ENCODE measurements around the gene BCO1.
"Not testable (repeated sequence)": the region's sequence is repeated elsewhere in the genome, so short reads cannot be mapped to it uniquely, and the experiment has no call there.

Gene BCO1, protein sequence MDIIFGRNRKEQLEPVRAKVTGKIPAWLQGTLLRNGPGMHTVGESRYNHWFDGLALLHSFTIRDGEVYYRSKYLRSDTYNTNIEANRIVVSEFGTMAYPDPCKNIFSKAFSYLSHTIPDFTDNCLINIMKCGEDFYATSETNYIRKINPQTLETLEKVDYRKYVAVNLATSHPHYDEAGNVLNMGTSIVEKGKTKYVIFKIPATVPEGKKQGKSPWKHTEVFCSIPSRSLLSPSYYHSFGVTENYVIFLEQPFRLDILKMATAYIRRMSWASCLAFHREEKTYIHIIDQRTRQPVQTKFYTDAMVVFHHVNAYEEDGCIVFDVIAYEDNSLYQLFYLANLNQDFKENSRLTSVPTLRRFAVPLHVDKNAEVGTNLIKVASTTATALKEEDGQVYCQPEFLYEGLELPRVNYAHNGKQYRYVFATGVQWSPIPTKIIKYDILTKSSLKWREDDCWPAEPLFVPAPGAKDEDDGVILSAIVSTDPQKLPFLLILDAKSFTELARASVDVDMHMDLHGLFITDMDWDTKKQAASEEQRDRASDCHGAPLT

DNA sequence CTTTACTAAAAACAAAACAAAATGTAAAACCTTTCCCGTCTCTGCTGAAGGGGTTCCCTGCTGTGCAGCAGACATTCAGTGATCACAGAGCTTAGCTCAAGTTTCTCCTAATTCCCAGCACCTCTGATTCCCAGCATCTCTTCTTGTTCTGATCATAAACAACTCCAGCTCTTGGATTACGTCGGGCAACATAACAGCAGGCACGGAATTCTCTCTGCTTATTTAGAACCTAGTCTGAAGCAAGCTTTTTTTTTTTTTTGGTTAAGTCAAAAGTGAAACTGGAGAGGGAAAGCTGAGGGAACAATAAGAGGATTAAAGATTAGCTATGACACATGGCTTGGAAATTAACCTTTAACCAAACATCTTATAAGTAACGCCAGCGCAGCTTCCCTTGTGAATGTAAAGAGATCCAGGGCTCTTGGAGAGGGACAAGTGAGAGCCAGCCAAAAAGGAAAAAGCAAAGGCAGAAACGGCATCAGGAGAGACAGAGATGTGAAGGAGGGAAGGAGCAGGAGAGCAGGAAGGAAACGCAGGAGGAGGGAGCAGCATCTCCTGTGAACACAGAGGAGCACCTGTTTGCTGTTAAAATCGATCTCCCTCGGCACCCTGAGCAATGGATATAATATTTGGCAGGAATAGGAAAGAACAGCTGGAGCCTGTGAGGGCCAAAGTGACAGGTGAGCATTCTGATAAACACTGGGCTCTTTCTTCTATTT lies at the start of gene BCO1:
Gene BCO1, plus strand, starts transcription at position 394 of the 716 bp plus-strand sequence. Its CDS starts 220 bp downstream, at position 614.
- DNase-seq, result no peak

DNA sequence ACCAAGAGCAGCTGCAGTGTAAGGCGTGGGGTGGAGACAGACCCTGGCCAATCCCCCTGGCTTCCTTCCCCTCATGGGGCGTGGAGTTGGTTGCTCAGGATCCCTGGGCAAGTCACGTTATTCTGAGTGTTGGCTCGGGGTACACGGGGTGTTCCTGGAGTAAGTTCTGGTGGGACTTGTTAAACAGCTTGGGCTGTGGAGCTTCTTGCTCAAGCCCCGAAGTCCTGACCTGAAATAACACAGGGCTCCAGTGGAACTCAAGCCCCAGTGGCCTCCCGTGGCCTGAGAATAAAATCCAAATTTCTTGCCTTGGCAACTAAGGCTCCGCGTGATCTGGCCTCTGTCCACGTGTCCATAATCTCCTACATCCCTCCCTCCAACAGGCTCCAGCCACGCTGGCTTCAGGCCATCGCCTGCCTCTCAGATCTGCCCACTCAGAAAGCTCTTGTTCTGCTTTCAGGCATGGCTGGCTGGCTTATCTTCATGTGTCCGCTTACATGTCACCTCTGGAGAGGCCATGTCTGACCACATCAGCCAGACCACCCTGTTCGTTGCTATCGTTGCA lies 49.3 kb upstream of the BCO1 start:
- DNase-seq, result no peak

DNA sequence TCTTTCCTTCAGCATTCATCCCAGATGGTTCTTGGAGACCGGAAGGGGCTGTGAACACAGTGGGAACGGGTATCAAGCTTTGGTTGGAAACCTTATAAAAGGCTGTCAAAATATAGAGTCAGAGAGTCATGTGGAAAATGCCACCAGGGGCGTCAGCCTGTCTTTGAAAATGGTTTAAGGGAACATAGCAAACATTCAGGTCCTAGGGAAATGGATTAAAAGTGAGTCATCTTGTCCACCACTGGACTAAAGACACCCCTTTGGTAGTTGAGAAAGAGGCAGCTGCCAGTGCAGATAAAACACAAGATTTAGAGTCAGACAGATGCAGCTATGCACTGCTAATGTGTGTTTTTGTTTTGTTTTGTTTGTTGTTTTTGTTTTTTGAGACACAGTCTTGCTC lies 47.8 kb upstream of the BCO1 start:
- no peak for DNase-seq

DNA sequence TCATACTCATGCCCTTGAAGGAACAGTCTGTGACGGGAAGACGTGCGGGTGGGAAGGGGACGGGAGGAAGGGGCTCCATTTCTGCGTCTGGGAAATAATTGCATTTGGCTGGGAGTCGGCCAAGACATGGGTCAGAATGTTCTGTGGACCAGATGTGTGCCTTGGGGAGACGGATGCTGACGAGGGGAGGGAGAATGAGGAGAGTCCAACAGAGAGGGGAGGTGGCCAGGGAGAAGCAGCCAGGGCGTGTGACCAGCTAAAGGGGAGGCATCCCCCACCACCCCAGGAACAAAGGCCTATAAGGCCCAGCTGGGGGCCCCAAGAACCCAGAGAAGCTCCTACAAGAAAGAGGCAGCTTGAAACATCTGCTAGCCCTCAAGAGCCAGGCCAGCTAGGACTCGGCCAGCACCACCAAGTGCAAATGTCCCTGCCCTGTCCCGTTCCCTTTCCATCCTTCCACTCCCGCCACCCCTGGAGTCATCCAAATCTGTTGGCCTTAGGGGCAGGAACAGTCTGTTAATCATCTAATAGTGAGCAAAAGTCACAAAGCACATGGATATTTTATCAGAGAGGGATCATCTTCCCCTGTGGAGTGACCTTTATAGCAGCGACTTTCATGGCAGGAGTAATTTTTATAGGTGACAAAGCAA lies 42.5 kb upstream of the BCO1 start:
- no peak for DNase-seq

DNA sequence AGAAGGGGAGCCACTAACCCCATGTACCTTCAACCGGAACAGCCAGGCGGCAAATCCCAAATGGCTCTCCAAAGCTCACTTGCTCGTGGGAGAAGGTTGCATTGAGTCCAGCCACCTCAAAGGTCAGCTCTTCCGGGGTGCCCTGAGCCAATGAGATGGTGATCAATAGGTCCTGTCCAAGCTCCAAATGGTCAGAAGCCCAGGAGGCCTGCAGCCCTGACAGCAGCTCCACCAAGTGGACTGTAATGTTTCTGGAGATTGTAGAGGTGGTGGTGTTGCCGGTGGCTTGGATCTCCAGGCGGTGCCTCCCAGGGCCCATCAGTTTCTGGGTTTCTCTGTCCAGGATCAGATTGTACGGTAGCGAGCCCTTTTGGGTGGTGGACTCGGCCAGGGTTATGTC lies 39.9 kb upstream of the BCO1 start:
- DNase-seq, result no peak

DNA sequence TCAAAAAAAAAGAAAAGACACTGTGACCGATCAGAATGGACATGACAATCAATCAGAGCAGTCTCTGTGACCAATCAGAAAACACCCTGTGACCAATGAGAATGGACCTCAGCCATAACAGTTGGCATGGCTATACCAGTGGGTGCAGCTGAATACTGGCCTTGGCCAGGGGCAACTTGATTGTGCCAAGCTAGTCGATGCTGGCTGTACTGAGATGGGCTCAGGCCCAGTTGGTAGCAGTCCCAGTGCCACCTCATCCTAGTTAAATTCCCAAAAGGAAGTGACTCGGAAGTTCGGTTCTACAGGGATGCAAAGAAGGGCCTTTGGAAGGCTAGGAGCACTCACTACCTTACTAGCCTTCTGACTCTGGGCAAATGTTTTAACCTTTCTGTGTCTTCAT lies 37.2 kb upstream of the BCO1 start:
- no peak for DNase-seq

DNA sequence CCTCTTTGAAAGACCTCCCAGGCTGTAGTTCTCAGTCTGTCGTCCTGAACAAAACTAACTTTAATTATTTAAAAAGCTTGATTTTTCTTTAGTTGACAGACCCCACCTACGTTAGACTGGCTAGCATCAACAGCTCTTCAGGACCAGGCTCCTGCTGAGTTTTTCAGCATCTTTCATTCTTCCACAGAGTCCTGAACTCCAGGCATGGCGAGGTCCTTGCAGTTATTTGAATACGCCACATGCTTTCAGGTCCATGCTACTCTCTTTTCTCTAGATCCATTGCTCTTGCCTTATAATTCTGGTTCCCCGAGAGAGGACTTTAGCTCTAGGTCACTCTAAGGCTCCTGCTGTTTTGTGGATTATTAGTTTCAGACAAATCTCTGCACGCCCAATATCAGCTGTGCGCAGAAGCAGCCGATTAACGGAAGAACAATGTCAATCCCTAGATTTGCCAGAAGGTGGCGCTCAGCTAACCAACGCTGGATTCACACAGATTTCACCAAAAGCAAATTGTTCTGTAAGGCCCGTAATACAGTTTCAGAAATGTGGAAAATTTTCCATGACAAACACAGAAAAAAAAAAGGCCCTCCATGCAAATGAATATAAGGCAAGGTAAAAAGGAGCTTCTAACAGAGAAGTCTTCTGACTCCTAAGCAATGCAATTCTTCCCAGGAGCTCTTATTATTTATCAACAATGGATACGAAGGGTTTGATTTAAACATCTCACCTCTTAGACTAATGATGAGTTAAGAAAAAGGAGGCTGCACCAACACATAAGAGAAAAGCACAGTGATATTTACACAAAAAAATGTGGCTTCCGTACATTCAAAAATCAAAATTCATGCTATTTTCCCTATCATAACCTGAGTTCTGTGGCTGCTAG lies 33.5 kb upstream of the BCO1 start:
- peak in 2 of 6 experiments; percentile 29 to 54 for DNase-seq

DNA sequence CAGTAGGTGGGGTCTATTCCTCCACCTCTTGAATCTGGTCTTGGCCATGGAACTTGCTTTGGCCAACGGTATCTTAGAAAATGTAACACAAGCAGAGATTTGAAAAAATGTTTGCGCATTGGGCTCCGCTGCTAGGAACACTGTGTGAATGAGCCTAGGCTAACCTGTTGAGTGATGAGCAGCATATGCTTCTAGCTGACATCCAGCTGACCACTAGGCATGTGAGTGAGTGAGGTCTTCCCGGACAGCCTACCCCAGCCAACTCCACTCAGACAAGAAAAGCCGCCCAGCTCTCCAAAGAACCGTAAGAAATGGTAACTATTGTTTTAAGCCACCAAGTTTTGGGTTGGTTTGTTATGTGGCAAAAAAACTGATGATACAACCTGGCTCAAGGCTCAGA lies 31.4 kb upstream of the BCO1 start:
- no peak for DNase-seq

DNA sequence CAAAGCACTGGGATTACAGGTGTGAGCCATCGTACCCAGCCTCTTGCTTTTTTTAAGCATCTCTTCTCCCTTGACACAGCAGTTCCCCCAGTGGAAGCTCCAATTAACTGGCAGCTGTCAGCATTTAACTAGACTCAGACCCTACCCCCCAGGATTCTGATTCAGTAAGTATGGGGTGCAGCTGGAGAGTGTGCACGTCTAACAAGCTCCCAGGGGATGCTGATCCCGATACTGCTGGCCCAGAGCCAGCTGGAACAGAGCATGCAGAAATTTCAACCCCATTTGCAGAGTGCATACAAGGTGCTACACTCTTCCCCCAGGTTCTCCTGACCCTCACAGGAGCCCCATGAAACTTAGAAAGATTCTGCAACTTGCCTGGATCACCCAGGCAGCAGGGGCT lies 27.7 kb upstream of the BCO1 start:
- no peak for DNase-seq

DNA sequence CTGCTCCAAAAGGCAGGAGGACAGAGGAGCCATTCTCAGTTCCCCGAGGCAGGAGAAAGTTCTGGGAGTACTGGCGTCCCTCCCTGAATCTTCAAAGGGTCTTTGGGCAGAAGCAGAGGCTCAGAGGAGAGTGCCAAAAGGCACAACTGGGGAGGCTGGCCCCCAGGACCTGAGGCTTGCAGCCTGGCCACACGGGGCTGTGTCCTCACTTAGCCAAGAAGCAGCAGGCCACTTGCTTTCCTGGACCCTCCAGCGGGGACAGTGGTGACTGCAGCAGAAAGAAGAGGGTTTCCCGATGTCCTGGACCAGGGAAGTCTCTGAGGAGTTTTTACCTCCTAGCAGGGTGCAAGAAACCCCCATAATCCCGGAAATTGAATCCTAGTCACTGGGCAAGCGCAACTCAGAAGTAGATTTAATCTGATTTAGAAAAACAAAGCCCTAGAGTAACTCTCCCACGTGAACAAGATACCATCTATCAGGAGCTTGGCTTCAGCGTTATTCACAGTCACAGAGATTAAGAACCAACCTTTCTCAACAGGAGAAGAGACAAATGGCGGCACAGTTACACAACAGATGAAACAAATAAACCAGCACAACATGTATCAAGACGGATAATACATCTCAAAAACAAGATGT lies 25.5 kb upstream of the BCO1 start:
- DNase-seq, result no peak

DNA sequence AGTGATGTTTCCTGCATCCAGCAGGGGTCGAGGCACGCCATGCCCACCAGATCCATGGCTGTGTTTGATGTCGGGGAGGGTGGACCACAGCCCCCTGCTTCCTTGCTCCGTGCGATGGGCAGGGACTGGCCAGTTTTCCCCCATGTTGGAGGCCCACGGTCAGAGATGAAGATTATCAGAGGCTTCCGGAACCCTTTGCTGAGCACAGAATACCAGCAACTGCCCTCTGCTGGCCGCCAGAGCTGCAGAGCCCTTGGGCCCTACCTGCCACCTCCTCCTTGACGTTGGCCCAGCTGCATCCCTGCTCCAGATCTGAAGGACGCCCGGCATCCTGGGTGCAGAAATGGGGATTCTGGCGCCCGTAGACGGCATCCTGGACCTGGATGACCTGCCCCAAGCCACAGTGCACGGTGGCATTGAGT lies 23.7 kb upstream of the BCO1 start:
- DNase-seq, result no peak

DNA sequence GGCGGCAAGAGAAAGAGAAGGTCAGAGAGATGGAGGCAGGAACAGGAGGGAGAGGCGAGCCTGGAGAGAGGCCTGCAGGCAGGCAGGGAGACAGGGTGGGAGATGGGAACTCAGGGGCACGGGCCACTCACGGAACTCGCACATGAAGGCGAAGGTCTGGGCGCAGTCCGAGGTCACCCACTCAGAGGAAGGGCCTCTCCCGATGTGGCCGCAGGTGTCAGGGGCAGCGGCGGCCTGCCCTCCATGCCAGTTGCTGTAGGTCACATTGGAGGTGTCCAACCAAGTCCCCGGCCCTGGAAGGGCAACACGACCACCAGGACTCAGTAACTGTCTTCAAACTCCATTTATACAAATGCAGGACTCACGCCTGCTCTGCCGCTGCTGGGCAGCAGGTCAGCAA lies 22.4 kb upstream of the BCO1 start:
- no peak for DNase-seq

DNA sequence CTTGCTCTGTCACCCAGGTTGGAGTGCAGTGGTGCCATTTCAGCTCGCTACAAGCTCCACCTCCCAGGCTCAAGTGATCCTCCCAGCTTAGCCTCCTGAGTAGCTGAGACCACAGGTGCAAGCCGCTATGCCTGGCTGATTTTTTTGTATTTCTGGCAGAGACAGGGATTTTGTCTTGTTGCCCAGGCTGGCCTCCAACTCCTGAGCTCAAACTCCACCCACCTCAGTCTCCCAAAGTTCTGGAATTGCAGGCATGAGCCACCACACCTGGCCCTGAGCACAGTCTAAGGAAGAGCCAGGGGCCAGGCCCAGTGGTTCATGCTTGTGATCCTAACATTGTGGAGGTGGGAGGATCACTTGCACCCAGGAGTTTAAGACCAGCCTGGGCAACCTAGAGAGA lies 21.8 kb upstream of the BCO1 start:
- DNase-seq, result no peak

DNA sequence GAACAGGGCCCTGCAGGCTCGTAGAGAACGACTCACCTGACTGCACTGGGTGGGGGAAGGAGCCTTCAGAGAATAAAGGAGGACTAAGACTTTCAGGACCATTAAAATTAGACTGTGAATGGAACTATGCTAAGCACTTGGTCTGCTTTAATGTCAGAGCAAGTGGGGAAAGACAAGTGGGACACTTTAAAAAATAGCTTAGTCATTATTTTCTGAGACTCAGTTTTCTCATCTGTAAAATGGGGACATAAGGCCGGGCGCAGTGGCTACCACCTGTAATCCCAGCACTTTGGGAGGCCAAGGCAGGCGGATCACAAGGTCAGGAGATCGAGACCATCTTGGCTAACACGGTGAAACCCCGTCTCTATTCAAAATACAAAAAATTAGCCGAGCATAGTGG lies 19.3 kb upstream of the BCO1 start:
- DNase-seq, result no peak

DNA sequence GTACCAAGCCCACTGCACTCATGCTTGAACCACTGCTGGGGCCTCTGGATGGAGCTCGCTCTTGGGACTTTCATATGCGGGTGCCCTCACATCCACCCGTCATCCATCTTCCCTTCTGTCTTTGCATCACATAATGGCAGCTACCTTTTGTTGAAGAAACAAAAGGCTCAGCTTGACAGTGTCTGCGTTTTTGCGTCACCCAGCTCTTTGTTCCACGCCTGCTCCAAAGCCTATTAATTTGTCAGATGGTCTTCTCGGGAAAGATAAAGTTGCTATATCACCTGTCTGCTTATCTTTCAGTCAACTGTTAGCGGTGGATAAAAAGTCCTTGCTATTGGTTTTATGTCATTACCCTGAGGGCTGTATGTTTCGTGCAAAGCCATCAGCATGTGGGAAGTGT lies 18.1 kb upstream of the BCO1 start:
- DNase-seq, result no peak

DNA sequence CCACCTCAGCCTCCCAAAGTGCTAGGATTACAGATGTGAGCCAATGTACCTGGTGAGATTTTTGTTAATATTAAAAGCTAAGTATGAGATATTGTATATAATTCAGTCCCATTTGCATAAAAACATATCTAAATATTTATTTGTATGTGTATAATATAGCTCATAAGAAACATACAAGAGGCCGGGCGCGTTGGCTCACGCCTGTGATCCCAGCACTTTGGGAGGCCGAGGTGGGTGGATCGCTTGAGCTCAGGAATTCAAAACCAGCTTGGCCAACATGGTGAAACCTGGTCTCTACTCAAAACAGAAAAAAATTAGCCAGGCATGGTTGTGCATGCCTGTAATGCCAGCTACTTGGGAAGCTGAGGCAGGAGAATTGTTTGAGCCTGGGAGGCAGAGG lies 16.8 kb upstream of the BCO1 start:
- DNase-seq, result no peak

DNA sequence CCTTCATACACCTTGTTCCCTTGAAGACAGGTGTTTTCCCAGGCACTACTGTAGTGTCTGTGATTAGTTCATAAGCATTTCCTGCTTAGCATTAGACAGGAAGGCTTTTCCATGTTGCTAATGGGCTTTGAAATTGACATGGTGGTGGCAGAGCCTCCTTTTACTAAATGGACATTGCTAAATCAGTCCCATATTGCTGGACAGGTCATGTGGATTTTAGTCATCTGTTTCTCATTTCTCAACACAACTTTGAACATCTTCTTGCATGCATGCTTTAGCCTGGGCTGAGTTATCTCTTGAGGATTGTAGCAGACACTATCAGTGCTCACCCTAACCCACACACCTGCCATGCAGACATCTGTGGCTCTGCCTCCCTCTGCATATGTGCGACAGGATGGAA lies 13.7 kb upstream of the BCO1 start:
- no peak for DNase-seq

DNA sequence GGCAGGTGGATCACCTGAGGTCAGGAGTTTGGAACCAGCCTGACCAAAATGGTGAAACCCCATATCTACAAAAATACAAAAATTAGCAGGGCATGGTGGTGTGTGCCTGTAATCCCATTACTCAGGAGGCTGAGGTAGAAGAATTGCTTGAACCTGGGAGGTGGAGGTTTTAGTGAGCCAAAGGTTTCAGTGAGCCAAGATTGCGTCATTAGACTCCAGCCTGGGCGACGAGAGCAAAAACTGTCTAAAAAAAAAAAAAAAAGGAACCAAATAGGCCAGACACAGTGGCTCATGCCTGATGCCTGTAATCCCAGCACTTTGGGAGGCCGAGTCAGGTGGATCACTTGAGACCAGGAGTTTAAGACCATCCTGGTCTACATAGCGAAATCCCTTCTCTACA lies 12.8 kb upstream of the BCO1 start:
- DNase-seq, result not testable (repeated sequence)

DNA sequence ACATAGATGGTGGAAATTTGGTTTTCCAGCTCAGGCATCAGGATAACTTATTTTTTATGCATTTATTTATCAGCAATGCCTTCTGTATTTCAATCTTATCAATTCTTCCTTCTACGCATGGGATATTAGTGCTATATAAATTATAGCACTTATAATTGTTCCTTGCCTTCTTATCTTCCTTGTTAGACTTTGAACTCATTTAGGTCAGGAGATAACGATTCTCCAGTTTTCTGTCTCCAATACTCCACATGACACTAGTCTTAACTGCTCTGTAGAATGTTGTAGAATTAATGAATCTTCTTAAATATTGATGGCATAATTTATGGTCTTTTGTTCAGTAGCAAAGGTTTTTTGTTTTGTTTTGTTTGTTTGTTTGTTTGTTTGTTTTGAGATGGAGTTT lies 10.7 kb upstream of the BCO1 start:
- no peak for DNase-seq

DNA sequence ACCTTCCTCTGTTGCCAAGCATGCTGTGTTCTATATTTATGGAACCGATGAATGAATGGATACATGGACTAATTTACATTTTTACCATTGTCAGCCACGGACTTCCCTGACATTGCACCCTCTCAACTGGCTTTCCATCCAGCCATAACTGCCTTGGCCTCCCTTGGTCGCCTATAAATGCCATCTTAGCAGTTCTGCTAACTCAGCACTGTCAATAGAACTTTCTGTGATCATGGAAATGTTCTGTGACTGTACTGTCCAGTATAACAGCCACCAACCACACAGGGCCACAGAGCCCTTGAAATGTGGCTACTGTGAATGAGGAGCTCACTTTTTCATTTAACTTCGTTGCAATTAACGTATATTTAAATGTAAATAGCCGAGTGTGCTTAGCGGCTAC lies 8.7 kb upstream of the BCO1 start:
- no peak for DNase-seq

DNA sequence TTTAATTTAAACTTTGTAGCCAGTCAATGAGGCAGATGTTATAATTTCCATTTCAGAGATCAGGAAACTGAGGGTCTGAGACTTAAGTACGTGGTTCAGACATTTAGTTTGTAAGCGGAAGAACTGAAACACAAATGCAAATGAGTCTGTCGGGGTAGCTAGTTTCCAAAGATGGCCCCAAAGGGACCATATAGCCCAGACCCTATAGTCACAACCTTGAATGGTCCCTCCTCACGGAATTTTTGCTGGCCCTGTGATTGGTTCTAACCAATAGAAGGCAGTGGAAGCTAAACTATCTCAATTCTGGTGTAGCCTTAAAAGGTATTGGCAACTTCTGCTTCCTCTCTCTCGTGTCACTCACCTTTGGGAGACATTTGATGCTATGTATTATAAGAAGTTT lies 7.5 kb upstream of the BCO1 start:
- DNase-seq, result no peak

Measured in stimulated activated naive CD4-positive, alpha-beta T cell (primary cell).